ENCODE measurements around the gene C2orf69.

- TF ChIP-seq, protein P1, sequence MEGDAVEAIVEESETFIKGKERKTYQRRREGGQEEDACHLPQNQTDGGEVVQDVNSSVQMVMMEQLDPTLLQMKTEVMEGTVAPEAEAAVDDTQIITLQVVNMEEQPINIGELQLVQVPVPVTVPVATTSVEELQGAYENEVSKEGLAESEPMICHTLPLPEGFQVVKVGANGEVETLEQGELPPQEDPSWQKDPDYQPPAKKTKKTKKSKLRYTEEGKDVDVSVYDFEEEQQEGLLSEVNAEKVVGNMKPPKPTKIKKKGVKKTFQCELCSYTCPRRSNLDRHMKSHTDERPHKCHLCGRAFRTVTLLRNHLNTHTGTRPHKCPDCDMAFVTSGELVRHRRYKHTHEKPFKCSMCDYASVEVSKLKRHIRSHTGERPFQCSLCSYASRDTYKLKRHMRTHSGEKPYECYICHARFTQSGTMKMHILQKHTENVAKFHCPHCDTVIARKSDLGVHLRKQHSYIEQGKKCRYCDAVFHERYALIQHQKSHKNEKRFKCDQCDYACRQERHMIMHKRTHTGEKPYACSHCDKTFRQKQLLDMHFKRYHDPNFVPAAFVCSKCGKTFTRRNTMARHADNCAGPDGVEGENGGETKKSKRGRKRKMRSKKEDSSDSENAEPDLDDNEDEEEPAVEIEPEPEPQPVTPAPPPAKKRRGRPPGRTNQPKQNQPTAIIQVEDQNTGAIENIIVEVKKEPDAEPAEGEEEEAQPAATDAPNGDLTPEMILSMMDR (IDR thresholded peaks at IDR 0.05; ENCODE audit: low read depth, low read length): no peak
- TF ChIP-seq POLR2A (IDR thresholded peaks at IDR 0.05; ENCODE audit: extremely low read depth, insufficient read length): no peak
- TF ChIP-seq MYC (IDR thresholded peaks at IDR 0.05; ENCODE audit: low read depth, low read length): no peak
Observed at GRCh38 chr2:199928226-199928625, 17.1 kb downstream of the C2orf69 start.

Data from NB4 (cell line).